GM21723 (cell line): ENCODE measurements around the gene PIM3.
"Not testable (repeated sequence)": the region's sequence is repeated elsewhere in the genome, so short reads cannot be mapped to it uniquely, and the experiment has no call there.

Source experiments
- ATAC-seq: cut with Tn5 transposase; IDR thresholded peaks from one replicate; pipeline ENCODE4 v1.9.1; 2021; ENCODE audit warnings: mild to moderate bottlenecking, moderate library complexity; ENCODE audit not compliant: unreplicated experiment

The PIM3 gene

GRCh38 chr22:49942565-49943404 is 17.8 kb upstream of the PIM3 start:
- no peak for ATAC-seq

DNA sequence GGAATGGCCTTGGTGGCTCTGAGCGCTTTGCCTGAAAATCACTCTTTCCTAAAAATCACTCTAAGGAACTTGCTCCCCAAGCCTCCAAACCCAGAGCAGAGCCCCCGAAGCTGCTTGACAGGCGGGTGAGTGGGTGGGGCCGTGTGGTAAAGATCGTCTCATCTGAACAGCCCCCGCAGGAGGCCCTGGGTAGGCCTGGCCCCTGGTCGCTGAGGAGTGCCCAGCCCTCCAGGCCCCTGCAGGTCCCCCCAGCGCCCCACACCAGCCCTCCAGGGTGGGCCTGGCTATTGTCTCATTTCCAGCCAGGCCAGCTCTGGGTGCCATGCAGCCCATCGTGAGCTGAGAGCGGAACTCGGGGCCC is 17.2 kb upstream of the PIM3 start:
- no peak for ATAC-seq

DNA sequence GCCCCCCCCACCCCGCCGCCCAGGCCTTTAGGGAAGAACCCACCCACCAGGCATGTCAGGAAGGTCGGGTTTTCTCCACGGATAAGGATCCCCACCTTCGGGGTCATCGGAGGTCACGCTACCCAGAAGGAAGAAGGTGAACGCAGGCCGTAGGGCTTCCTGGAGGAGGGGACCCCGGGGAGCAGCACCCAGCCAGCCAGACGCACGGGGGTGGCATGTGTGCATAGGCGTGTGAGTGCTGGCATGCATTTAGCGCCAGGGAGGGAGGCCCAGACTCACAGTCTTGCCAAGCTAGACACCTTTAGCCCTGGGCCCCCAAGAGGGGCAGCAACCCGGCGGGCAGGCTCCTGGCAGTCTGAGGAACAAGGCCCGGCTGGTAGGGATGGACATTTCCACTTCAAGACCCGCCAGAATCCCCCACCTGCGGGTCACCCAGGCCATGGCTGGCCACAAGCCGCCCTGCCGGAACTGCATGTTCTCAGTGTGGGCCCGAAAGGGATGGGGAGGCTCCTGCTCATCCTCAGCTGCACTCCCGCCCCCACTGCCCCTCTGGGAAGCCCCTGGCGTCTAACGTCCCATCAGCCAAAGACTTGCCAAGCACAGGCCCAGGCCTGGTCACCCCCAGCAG is 16.7 kb upstream of the PIM3 start:
- no peak for ATAC-seq

GRCh38 chr22:49944399-49944891 is 16.1 kb upstream of the PIM3 start:
- no peak for ATAC-seq

DNA sequence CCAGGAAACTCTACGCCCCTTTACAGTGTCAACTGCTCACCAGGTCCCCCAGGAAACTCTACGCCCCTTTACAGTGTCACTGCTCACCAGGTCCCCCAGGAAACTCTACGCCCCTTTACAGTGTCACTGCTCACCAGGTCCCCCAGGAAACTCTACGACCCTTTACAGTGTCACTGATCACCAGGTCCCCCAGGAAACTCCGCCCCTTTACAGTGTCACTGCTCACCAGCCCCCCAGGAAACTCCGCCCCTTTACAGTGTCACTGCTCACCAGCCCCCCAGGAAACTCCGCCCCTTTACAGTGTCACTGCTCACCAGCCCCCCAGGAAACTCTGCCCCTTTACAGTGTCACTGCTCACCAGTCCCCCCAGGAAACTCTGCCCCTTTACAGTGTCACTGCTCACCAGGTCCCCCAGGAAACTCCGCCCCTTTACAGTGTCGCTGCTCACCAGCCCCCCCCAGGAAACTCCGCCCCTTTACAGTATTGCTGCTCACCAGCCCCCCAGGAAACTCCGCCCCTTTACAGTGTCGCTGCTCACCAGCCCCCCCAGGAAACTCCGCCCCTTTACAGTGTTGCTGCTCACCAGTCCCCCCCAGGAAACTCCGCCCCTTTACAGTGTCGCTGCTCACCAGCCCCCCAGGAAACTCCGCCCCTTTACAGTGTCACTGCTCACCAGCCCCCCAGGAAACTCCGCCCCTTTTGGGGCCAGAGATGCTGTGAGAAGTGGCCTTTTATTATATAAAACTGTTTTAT is 15.4 kb upstream of the PIM3 start:
- ATAC-seq: not testable (repeated sequence)

DNA sequence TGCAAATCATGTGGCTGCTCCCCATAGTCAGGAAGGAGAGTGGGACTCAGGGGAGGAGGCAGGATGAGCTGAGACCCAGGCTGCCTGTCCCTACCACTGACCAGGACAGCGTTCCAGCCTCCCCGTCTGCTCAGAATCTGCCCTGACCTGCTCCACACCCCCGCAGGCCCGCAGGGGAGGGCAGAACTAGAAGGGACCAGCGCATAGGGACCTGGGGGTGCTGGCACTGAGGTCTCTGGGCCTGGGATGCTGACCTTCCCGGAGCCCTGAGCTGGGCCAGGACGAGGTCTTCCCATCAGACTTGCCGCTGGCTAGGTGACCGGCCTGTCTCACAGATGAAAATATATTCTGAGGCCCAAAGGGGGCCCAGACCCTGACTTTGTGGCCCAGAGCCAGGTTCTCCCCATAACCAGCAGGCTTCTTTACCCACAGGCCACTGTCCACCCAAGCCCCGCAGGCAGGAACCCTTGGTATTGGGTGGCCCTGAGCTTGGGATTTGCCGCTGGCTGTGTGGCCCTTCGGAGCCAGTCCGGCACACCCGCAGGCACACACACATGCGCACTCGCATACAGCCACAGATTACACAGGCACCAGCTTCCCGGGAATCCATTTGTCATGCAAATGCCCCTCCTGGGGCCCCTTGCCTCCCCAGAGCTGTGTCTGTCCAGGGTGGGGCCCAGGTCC is 13.8 kb upstream of the PIM3 start:
- ATAC-seq: no peak

DNA sequence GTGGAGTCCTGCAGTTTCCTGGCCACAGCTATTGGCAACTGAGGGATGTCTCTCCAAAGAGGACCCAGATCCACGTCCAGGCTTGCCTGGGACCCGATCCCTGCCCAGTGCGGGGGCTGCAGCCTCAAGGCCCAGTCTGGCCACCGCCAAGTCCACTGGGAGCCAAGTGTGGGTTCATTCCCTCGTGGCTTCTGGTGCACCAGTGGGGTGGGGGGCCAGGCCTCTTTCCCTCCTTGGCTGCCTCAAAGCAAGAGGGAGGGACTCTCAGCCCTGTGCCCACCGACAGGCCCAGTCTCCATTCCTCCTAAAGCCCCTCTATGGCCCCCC is 13.3 kb upstream of the PIM3 start:
- no peak for ATAC-seq

DNA sequence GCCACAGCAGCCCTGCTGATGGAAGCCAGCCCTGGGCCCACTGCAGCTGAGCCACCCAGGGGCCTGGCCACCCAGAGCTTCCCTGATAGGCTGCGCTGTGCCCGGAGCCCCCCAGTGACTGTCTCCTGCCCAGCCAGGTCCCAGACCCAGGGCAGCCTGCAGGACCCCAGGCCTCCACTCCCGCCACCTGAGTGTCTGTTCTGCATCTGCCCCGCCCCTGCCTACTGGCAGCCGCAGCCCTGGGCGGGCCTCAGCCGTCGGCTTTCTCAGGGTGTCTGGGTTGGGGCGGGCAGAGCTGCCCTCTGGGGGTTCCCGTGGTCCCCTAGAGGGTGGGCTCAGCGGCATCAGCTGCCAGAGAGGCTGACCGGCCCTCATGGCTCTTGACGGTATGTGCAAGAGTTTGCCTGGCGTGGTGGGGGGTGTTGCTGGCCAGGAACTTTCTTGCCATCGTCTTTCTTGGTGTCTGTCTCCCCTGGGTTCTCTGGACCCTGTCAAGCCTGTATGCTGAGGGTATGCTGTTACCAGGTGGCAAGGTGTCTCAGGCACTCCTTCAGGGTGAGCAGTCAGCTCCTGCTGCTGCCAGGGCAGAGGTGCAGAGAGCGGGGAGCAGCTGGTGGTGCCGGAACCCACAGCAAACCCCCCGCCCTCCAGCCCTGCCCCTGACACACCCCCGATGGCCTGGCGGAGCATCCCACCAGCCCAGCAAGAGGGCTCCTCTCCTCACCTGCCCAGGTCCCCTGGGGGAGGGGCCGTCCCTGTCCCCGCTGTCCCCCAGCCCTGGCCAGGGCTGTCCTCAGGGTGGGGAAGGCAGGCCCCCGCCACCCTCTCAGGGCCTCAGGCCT is 12.2 kb upstream of the PIM3 start:
- ATAC-seq: no peak

GRCh38 chr22:49948958-49949913 is 11.3 kb upstream of the PIM3 start:
- ATAC-seq: no peak

GRCh38 chr22:49949914-49950292 is 10.7 kb upstream of the PIM3 start:
- no peak for ATAC-seq

GRCh38 chr22:49950396-49950994 is 10.1 kb upstream of the PIM3 start:
- no peak for ATAC-seq

DNA sequence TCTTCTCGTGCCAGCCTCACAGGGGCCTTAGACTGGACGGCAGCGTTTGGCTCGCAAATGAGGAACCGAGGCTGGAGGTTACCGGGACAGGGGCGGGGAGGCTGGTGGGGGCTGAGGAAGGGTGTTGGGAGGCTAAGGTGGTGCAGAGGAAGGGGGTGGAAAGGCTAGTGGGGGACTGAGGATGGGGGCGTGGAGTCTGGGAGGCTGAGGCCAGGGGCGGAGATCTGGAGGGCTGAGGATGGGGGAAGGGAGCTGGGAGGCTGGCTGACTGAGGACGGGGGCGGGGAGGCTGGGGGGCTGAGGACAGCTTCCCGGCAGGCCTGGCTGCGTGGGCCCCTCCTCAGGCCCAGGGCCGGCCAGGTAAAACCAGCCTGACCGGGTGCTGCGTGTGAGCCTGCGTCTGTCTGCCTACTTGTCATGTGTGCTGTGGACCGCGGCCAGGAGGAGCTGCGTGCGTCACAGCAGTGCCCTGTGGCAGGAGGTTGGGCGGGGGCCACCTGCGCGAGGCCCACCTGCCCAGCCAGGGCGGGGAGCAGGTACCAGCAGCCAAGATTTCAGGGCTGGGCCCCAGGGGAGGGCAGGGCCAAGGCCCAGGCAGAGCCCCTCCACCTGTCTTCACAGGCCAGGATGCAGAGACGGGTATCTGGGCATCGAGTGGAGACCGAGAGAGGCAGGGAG is 9.4 kb upstream of the PIM3 start:
- ATAC-seq: no peak

GRCh38 chr22:49951678-49951985 is 8.9 kb upstream of the PIM3 start:
- ATAC-seq: no peak

DNA sequence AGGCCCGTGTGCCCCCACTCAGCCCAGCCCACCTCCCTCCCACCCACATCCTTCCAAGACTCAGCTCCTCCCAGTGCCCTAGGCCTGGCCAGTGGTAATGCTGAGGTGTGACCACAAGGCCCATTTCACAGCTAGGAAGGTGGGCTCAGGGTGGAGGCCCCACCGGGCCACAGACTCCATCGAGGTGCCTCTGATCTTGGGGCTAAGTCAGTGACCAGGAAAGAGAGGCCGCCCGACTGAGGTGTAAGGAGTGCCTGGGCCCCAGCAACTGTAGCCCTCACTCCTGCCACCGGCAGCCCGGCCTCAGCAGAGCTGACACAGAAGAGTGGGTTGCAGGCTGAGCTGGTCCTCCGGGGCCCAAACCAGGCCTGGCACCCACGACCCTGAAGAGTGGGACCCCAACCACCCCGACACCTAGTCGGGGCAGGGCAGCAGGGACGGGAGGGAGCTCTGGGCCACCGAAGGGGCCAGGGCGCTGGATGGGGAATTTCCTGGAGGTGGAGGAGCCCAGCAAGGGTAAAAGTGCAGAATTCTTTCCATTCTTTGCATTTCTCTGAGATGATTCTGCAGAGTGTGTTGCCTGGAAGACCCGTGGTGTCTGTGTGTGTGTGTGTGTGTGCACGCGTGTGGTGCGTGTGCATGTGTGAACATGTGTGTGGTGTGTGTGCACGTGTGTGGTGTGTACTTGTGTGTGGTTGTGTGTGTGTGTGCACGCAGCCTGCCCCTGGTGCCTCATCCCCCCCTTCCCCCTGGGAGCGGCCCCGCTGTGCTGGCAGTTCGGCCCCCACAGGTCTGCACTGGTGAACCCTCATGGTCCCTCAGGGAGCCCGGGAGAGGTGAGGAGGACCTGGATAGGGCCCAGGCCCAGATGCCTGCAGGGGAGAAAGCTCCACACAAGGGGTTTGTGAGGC is 8.3 kb upstream of the PIM3 start:
- no peak for ATAC-seq

GRCh38 chr22:49953027-49953679 is 7.4 kb upstream of the PIM3 start:
- no peak for ATAC-seq

GRCh38 chr22:49953680-49954344 is 6.8 kb upstream of the PIM3 start:
- no peak for ATAC-seq
